ENCODE results near the gene PGM1. TPM values are rescaled to one million over a fixed set of nuclear protein-coding genes. Genes with fewer than 3 reads are reported as not detected.

PGM1 gene
- total RNA-seq, 1 donor from 2014 or later = 34.9 TPM

DNA sequence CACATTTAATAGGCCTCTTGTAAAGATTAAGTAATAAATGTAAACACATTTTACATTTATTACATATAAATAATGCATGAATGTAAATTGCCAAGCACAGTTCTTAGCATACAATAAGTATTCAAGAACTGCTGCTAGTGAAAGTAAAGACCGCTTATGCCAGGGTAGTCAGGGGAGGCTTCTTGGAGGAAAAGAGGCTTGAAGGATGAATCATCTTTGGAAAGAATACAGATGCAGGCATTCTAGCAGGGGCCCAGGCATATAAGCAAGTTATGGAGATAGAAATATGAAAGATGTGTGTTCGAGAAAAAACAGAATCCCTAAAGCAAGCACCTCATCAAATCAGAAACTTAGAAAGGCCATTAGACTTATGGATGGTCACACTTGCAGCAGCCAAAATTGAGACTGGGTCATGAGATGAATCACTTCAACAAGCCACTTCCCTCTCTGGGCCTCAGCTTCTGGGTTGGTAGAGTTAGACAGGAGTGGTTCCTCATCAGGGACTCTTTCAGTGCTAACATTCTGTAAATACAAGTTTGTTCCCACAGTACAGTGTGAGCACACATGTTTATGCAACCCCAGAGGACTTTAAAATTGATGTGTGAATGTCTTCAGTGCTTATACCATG, 100.8 kb downstream of the PGM1 start:
- Mint-ChIP-seq H3K4me3 (ENCODE audit: unreplicated experiment) (no peak overlapping the region), H3K27me3 (ENCODE audit: unreplicated experiment) (peaks cover 2% of the 10 kb centered on the region), H3K9me3 (ENCODE audit: unreplicated experiment) (no peaks in the 10 kb centered on the region), H3K4me1 (ENCODE audit: unreplicated experiment) (peaks cover 17% of the 10 kb centered on the region), H3K27ac (ENCODE audit: unreplicated experiment) (no peak overlapping the region), H3K36me3 (ENCODE audit: unreplicated experiment) (no peaks in the 10 kb centered on the region)
- no peak for TF ChIP-seq CTCF (IDR thresholded peaks at IDR 0.05)
- DNase-seq (ENCODE audit: extremely low spot score, unreplicated experiment) = no peak

DNA sequence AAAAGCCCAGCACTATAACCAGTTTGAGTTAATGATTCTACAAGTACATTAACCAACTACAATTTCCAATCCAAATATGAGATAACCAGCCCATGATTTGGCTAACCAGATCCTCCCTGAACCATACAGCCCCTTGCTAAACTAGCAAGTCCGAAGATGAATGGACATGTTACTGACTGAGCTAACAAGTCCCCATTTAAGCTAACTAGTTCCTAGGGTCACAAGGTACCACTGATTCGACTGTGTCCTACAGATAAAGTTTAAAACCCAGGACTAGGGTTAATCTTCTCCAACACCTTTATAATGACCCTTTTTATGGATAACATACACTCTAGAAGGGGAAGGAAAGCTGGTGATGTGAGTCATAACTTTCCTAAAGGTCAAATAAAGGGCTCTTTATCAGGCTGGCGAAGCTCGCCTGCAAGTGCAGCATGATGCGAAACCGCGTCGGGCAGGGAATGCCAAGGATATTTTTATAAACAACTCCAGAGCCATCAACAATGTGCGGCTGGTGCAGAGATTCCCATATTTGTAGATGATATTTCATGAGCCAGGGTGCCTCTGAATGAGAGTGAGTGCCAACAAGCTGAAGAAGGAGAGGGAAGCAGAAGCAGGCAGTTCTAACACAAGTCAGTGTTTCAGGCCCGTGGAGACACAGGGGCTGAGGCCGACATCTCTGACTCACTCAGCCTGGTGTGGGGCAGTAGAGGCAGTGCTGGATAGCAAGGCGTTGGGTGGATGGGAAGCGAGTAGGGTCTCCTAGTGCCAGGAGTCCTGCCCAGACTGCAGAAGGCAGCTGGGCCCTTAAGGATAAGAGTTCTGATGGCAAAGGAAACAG, 105.0 kb downstream of the PGM1 start:
- Mint-ChIP-seq H3K27ac (ENCODE audit: unreplicated experiment) (no peak overlapping the region), H3K9me3 (ENCODE audit: unreplicated experiment) (no peaks in the 10 kb centered on the region), H3K4me1 (ENCODE audit: unreplicated experiment) (peaks cover 26% of the 10 kb centered on the region), H3K27me3 (ENCODE audit: unreplicated experiment) (no peaks in the 10 kb centered on the region), H3K36me3 (ENCODE audit: unreplicated experiment) (no peaks in the 10 kb centered on the region), H3K4me3 (ENCODE audit: unreplicated experiment) (no peak overlapping the region)
- no peak for DNase-seq (ENCODE audit: extremely low spot score, unreplicated experiment)
- no peak for TF ChIP-seq CTCF (IDR thresholded peaks at IDR 0.05)

DNA sequence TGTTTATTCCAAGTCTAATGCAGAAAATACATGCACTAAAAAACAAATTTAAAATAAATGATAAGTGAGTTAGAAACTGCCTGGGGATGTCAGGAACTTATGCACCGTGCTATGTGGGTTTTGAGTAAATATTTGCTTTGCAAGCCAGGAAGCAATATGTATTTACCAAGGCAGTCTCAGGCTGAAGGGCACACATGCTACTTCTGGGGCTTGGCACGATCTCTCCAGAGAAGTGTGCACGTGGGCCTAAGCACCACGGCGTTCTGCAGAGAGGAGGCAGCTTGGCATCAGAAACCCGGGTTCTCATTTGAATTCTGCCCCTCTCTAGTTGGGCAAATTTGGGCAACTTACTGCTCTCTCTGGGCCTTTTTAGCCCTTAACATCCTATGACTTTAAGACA, 108.0 kb downstream of the PGM1 start:
- Mint-ChIP-seq H3K36me3 (ENCODE audit: unreplicated experiment) (no peaks in the 10 kb centered on the region), H3K9me3 (ENCODE audit: unreplicated experiment) (no peaks in the 10 kb centered on the region), H3K27me3 (ENCODE audit: unreplicated experiment) (no peaks in the 10 kb centered on the region), H3K4me3 (ENCODE audit: unreplicated experiment) (no peak overlapping the region), H3K4me1 (ENCODE audit: unreplicated experiment) (peaks cover 39% of the 10 kb centered on the region), H3K27ac (ENCODE audit: unreplicated experiment) (no peak overlapping the region)
- no peak for TF ChIP-seq CTCF (IDR thresholded peaks at IDR 0.05)
- DNase-seq (ENCODE audit: extremely low spot score, unreplicated experiment) = no peak

DNA sequence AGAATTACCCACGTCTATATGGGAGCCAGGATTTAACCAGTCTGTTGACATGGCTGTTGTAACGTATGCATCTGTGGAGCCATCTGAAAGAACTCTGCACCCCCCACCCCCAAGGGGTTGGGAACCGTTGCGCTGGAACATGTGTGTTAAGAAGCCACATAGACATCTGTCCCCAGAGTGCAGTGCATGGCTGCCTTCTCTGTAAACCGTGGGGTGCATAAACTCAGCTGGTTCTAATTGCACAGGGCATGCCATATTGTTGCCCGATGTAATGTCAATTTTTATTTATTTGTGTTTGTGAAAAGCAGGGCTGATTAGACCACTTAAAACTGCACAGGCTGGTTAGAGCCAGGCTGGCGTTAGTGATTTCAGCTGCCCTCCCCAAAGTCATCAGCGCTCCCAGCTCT, 110.5 kb downstream of the PGM1 start:
- DNase-seq (ENCODE audit: extremely low spot score, unreplicated experiment) = no peak
- Mint-ChIP-seq H3K27ac (ENCODE audit: unreplicated experiment) (peak overlapping the region; percentile 29), H3K9me3 (ENCODE audit: unreplicated experiment) (no peaks in the 10 kb centered on the region), H3K4me3 (ENCODE audit: unreplicated experiment) (no peak overlapping the region), H3K27me3 (ENCODE audit: unreplicated experiment) (peaks cover 7% of the 10 kb centered on the region), H3K36me3 (ENCODE audit: unreplicated experiment) (no peaks in the 10 kb centered on the region), H3K4me1 (ENCODE audit: unreplicated experiment) (peaks cover 42% of the 10 kb centered on the region)
- no peak for TF ChIP-seq CTCF (IDR thresholded peaks at IDR 0.05)

DNA sequence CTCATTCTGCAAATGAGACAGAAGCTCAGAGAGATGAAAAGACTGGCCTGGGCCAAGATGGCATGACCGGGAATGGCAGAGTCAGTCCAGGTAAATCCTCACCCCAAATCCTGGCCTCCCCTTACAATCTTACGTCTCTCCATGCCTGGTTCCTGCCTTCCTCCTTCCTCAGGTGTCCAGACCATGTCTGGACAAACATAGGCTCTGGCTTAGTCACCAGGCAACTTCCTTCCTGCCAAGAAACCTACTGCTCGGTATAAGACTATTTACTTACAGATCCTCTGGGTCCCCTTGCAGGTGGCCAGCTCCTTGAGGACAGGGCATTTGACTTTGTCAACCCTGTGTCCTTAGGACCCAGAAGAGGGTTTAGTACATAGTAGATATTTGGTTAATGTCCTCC, 111.2 kb downstream of the PGM1 start:
- H3K4me1 Mint-ChIP-seq (ENCODE audit: unreplicated experiment) = peaks cover 46% of the 10 kb centered on the region
- H3K36me3 Mint-ChIP-seq (ENCODE audit: unreplicated experiment) = no peaks in the 10 kb centered on the region
- H3K9me3 Mint-ChIP-seq (ENCODE audit: unreplicated experiment) = no peaks in the 10 kb centered on the region
- TF ChIP-seq CTCF (IDR thresholded peaks at IDR 0.05) = no peak
- peak overlapping the region; percentile 29 for H3K27ac Mint-ChIP-seq (ENCODE audit: unreplicated experiment)
- H3K4me3 Mint-ChIP-seq (ENCODE audit: unreplicated experiment) = no peak overlapping the region
- peaks cover 13% of the 10 kb centered on the region for H3K27me3 Mint-ChIP-seq (ENCODE audit: unreplicated experiment)
- no peak for DNase-seq (ENCODE audit: extremely low spot score, unreplicated experiment)

All from osteocyte (in vitro differentiated cells).